GM12891 (cell line): ENCODE results near the gene COLEC11.

Source experiments
- DNase-seq: peaks from one replicate; pipeline ENCODE4 v3.0.0; 2011; ENCODE audit warnings: low spot score; ENCODE audit not compliant: insufficient read length
- FAIRE-seq: peaks from 2 replicates; lab custom pipeline; 2011; peaks lifted over from hg19 to GRCh38; lab: Jason Lieb, UNC
- PAX5 ChIP-seq: IDR thresholded peaks from 2 replicates; pipeline ENCODE4 v1.6.1; 2011; ENCODE audit warnings: low read length, moderate library complexity, mild to moderate bottlenecking; ENCODE audit not compliant: insufficient read depth, severe bottlenecking
- POLR2A ChIP-seq: IDR thresholded peaks from 2 replicates; pipeline ENCODE4 v1.6.1; 2011; ENCODE audit warnings: low read depth, low read length, control low read depth
- POLR2AphosphoS5 ChIP-seq: IDR thresholded peaks from 2 replicates; pipeline ENCODE4 v1.6.1; 2011; ENCODE audit warnings: low read depth, low read length, control low read depth
- POU2F2 ChIP-seq: IDR thresholded peaks from 2 replicates; pipeline ENCODE4 v1.6.1; 2011; ENCODE audit warnings: low read depth, mild to moderate bottlenecking, control low read depth, low read length, moderate library complexity
- SPI1 ChIP-seq: IDR thresholded peaks from 2 replicates; pipeline ENCODE4 v1.6.1; 2011; ENCODE audit warnings: low read depth, low read length, control low read depth
- TAF1 ChIP-seq: IDR thresholded peaks from 2 replicates; pipeline ENCODE4 v1.6.1; 2011; ENCODE audit warnings: low read depth, low read length, control low read depth

COLEC11 gene

DNA sequence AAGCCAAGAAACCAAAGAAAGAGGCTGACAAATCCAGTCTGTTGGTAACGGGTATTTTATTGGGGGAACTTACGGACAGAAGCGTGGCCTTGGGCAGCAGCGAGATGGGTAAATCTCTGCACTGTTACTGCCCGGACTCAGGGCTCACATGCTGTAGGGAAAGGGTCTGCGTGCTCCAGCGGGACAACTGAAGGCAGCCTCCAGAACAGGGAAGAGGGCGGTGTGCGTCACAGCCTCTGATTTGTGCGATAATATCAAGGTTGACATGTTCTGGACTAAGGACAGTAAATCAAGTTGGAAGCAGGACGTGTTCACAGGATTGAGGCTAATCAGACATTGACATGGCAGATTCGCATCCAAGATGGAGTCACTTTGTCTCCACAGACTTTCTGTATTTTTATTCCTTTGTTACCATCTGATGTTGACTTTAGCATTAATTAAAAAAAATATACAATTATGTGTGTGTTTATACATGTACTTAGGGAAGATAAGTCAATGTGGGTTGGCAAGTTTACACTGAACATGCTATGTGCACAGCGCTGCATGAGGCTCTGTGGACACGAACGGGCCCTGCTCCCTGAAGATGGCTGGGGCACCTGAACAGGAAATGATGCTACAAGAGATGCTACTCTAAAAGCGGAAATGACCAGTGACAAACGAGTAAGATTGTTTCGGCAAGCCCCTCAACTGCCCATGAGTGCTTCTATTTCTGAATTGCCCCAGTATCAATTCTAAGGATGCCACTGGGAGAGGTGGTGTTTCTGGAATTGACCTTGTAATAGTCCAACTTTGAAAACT lies 85.8 kb downstream of the COLEC11 start:
- no peak for DNase-seq
- TF ChIP-seq POU2F2 (no peak), POLR2A (no peak), PAX5 (no peak), TAF1 (no peak), SPI1 (no peak), POLR2AphosphoS5 (no peak)
- peak; percentile 9 for FAIRE-seq

DNA sequence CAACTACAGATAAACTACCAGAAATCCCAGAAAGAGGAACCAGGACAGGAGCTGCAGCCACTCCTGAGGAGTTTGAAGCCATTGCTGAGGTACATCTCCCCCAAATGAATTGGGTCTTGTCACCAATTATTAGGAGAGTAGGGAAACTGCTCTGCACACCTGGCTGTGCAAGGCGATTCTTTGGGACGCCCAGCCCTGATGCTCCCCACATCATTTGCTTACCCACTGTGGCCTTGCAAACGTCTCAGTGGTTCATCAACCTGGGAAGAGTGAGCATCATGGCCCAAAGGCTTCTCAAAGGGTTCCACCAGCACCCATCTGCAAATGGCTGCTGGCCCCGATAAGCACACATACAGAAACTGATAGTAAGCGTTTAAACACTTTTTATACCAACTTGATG lies 86.7 kb downstream of the COLEC11 start:
- no peak for FAIRE-seq
- TF ChIP-seq POU2F2 (no peak), POLR2A (no peak), TAF1 (no peak), PAX5 (no peak), POLR2AphosphoS5 (no peak), SPI1 (no peak)
- no peak for DNase-seq

DNA sequence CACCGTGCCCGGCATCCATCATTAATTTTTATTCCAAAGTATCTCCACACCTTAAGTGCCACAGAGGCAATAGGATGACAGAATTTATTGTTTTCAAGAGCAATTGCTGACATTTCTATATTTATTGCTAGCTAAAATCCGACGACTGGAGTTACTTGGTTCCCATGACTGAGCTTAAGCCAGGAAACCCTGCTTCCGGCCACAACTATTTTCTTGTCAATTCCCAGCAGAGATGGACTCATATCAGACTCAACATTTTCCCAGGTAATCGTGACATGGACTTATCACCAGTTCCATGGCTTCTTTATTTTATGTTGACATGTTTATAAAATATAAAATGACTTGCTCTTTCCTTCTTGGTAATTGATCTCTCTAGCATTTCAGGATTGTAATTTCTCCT lies 87.9 kb downstream of the COLEC11 start:
- no peak for DNase-seq
- FAIRE-seq = no peak
- no peak for TF ChIP-seq TAF1
- no peak for TF ChIP-seq PAX5
- no peak for TF ChIP-seq SPI1

- no peak for FAIRE-seq
- TF ChIP-seq TAF1 (no peak), SPI1 (no peak), POU2F2 (no peak), POLR2A (no peak), PAX5 (no peak), POLR2AphosphoS5 (no peak)
- no peak for DNase-seq
Measured at GRCh38 chr2:3683748-3684454, 89.0 kb downstream of the COLEC11 start.

DNA sequence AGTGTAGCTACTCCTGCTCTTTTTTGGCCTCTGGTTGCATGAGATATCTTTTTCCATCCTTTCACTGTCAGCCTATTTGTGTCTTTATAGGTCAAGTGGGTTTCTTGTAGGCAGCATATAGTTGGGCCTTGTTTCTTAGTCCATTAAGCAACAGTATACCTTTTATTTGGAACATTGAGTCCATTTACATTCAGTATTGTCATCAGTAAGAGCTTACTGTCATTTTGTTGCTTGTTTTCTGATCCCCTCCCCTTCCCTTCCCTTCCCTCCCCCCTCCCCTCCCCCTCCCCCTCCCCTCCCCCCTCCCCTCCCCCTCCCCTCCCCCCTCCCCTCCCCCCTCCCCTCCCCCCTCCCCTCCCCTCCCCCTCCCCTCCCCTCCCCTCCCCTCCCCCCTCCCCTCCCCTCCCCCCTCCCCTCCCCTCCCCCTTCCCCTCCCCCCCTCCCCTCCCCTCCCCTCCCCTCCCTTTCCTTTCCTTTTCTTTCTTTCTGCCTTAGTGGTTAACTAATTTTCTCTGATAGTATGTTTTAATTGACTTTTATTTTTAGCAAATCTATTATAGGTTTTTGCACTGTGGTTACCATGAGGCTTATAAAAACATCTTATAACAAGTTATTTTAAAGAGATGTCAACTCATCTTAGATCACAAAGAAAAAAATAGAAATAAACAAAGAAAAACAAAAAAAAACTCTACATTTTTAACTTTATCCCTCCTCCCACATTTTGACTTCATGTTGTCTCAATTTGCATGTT lies 95.3 kb downstream of the COLEC11 start:
- TF ChIP-seq POLR2A (no peak), TAF1 (no peak), POLR2AphosphoS5 (no peak), PAX5 (no peak), SPI1 (no peak), POU2F2 (no peak)
- FAIRE-seq (no peak), DNase-seq (no peak)

DNA sequence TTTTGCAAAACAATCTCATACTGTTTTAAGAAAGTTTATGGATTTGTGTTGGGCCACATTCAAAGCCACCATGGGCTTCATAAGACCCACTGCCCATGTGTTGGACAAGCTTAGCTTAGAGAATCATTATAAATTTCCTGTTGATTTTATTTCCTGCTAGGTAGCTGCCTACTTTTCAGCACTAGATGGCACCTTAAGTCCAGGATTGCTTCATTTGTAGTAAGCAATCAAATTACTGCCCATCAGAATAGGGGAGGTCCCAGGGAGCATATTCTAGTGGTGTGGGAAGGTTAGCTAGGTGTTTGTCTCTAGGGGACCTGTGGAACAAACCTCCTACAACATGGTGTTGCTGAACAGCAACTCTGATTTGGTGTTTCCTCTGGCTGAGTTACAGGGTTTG lies 97.5 kb downstream of the COLEC11 start:
- DNase-seq = no peak

More for the DNA sequence above, 97.5 kb downstream of the COLEC11 start:
- TF ChIP-seq POLR2A (no peak), SPI1 (no peak), POU2F2 (no peak), POLR2AphosphoS5 (no peak), TAF1 (no peak), PAX5 (no peak)
- no peak for FAIRE-seq
